Panc1 (cell line): ENCODE measurements around the gene MGST2. TPM values are rescaled to one million over a fixed set of nuclear protein-coding genes. Genes with fewer than 3 reads are reported as not detected.

ENCODE experiments used
- ATAC-seq: fragments of 200-7000 bp; cut with Tn5 transposase; 2 replicates; pipeline ENCODE4 v1.9.1; 2020; ENCODE audit warnings: mild to moderate bottlenecking, moderate library complexity
- BruUV-seq: library from RNA; stranded (reverse); fragments of 400-500 nt; replicated peaks from 2 replicates; lab custom pipeline; 2021; lab: Mats Ljungman, UMichigan
- CTCF ChIA-PET: fragments of 300-600 bp; sonication (Branson Sonifier 250); formaldehyde crosslinking; loops from one replicate; lab custom pipeline; 2022; ENCODE audit warnings: antibody characterized with exemption; lab: Charles Lee
- POLR2A ChIA-PET: fragments of 300-600 bp; sonication (Branson Sonifier 250); formaldehyde crosslinking; loops from one replicate; lab custom pipeline; 2022; ENCODE audit warnings: antibody characterized with exemption; lab: Charles Lee
- DNase-seq: peaks from one replicate; pipeline ENCODE4 v3.0.0-alpha.2; 2010; ENCODE audit warnings: low read depth, low spot score
- H3K27ac ChIP-seq: 2 replicates; pipeline ENCODE4 v1.5.1; 2011; ENCODE audit warnings: mild to moderate bottlenecking, low read length, inconsistent platforms
- H3K27me3 ChIP-seq: fragments of 200-500 bp; sonication (Bioruptor generic); 2 replicates; pipeline ENCODE4 v1.6.0; 2014; ENCODE audit warnings: low read length, inconsistent platforms; ENCODE audit not compliant: control insufficient read depth, insufficient read depth
- H3K36me3 ChIP-seq: fragments of 200-500 bp; sonication (Bioruptor generic); 2 replicates; pipeline ENCODE4 v1.5.1; 2014; ENCODE audit warnings: inconsistent platforms, mild to moderate bottlenecking, low read length, moderate library complexity; ENCODE audit not compliant: control insufficient read depth, insufficient read depth
- H3K4me1 ChIP-seq: 2 replicates; pipeline ENCODE4 v1.5.1; 2011; ENCODE audit warnings: inconsistent platforms, mild to moderate bottlenecking, low read length, moderate library complexity; ENCODE audit not compliant: control insufficient read depth, insufficient read depth
- H3K4me3 ChIP-seq, 2 experiments: 2 replicates each; pipeline ENCODE4 v1.5.1; 2011 to 2012; ENCODE audit warnings: low read depth in 2 of 2, low read length in 2 of 2, mild to moderate bottlenecking in 2 of 2, inconsistent platforms in 1 of 2, moderate library complexity in 1 of 2
- H3K9me3 ChIP-seq: fragments of 200-500 bp; sonication (Bioruptor generic); 2 replicates; pipeline ENCODE4 v1.5.1; 2014; ENCODE audit warnings: low read depth, mild to moderate bottlenecking, inconsistent platforms, low read length, moderate library complexity; ENCODE audit not compliant: control insufficient read depth, insufficient read depth
- CTCF ChIP-seq: fragments of 450-650 bp; IDR thresholded peaks from 2 replicates; pipeline ENCODE4 v1.5.1; 2017; ENCODE audit warnings: mild to moderate bottlenecking
- POLR2AphosphoS5 ChIP-seq: IDR thresholded peaks from 2 replicates; pipeline ENCODE4 v1.6.1; 2012; ENCODE audit warnings: mild to moderate bottlenecking, low read depth, low read length, moderate library complexity
- REST ChIP-seq, 2 experiments: IDR thresholded peaks; 2 replicates each; pipeline ENCODE4 v1.6.1; 2011 to 2012; ENCODE audit warnings: low read depth in 2 of 2, control low read depth in 1 of 2, low read length in 1 of 2, mild to moderate bottlenecking in 1 of 2, moderate library complexity in 1 of 2; ENCODE audit not compliant: insufficient read depth in 1 of 2
- SIN3A ChIP-seq: IDR thresholded peaks from 2 replicates; pipeline ENCODE4 v1.6.1; 2012; ENCODE audit warnings: low read depth, mild to moderate bottlenecking, low read length, moderate library complexity, borderline replicate concordance; ENCODE audit not compliant: insufficient read depth
- TCF7L2 ChIP-seq: IDR thresholded peaks from 2 replicates; pipeline ENCODE4 v1.6.1; 2011; ENCODE audit warnings: mild to moderate bottlenecking, low read depth, low read length, inconsistent platforms
- in situ Hi-C: cut with HindIII; loops from 2 replicates; pipeline ENCODE4 v1.10.0; 2016; ENCODE audit warnings: low sequenced_read_pairs, low pct_unique_long_range_greater_than_20kb
- intact Hi-C: fragments of 100-400 bp; cut with micrococcal nuclease; formaldehyde crosslinking; loops from one replicate; pipeline ENCODE4 v1.10.0; 2022; ENCODE audit not compliant: unreplicated experiment
- total RNA-seq: library from RNA; stranded (reverse); gene quantifications from one replicate; pipeline ENCODE4 v1.2.1, GENCODE V29; 2021; ENCODE audit not compliant: unreplicated experiment

The MGST2 gene
- total RNA-seq, 1 experiment from 2014 or later: 17.4 TPM

GRCh38 chr4:139624441-139625092 is 41.1 kb upstream of the MGST2 start:
- Histone ChIP-seq H3K9me3 (no peaks in the 10 kb centered on the region), H3K27me3 (no peaks in the 10 kb centered on the region), H3K36me3 (no peaks in the 10 kb centered on the region), H3K27ac (no peak overlapping the region), H3K4me1 (no peaks in the 10 kb centered on the region), H3K4me3 (no peak overlapping the region)
- TF ChIP-seq TCF7L2: no peak
- TF ChIP-seq POLR2AphosphoS5: no peak
- TF ChIP-seq SIN3A: no peak
- no peak for TF ChIP-seq REST (IDR thresholded peaks at IDR 0.05; ENCODE audit: insufficient read depth in 1 of 2, low read depth in 2 of 2, low read length in 1 of 2)
- TF ChIP-seq CTCF: no peak
- intact Hi-C loops: no loop called here
- BruUV-seq: no TSS peak
- DNase-seq (no peak), ATAC-seq (no peak)
- ChIA-PET POLR2A (no interaction called here), CTCF (no interaction called here)
- in situ Hi-C loops: no loop called here

GRCh38 chr4:139625093-139625455 is 40.5 kb upstream of the MGST2 start:
- no peaks in the 10 kb centered on the region for H3K36me3 ChIP-seq
- H3K4me3 ChIP-seq: no peak overlapping the region
- in situ Hi-C loops (no loop called here), intact Hi-C loops (no loop called here)
- no peaks in the 10 kb centered on the region for H3K27me3 ChIP-seq
- POLR2A ChIA-PET: no interaction called here
- no TSS peak for BruUV-seq
- DNase-seq (no peak), ATAC-seq (no peak)
- TF ChIP-seq SIN3A (no peak), REST (IDR thresholded peaks at IDR 0.05; ENCODE audit: insufficient read depth in 1 of 2, low read depth in 2 of 2, low read length in 1 of 2) (no peak), TCF7L2 (no peak), CTCF (no peak), POLR2AphosphoS5 (no peak)
- H3K9me3 ChIP-seq: no peaks in the 10 kb centered on the region
- H3K27ac ChIP-seq: no peak overlapping the region
- CTCF ChIA-PET: no interaction called here
- no peaks in the 10 kb centered on the region for H3K4me1 ChIP-seq
